ENCODE measurements around the gene CLECL1. TPM values are rescaled to one million over a fixed set of nuclear protein-coding genes. Genes with fewer than 3 reads are reported as not detected.

CLECL1 gene
- total RNA-seq, 1 experiment from 2014 or later, result not detected

DNA sequence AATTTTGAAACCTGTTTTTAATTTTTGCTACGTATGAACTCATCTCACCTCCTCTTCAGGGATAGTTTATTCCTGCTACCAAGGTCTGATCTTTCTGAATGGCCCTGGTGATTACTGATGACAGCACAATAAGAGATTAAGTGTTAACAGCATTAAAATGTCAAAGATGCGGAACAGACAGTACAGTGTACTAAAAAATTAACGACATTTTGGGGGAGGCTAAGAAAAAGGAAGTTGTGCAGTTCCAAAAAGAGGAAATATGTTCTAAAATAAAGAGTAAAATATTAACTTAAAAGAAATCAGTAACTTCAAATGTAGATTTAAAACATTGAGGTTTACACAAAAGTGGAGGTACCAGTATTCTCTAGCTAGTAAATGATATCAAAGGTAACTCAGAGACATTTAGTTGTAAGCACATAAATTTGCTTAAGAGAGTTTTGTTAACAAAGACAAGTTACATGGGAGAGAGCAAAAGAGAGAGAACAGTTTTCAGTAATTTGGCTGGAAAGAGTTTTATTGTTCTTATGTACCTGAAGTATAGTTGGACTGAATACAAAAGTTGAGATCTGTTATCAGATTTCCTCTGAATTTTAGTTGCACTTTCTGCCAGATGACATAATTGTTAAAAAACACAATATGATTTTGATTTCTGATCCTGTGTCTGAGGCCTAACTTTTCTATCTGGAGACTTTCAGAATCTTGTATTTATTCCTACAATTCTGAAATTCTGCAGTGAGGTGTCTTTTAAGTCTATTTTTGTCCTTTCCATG, 4.2 kb upstream of the CLECL1 start:
- Histone ChIP-seq H3K27me3 (ENCODE audit: insufficient read depth, low read length) (peaks cover 15% of the 10 kb centered on the region), H2AFZ (ENCODE audit: low read depth, low read length, poor library complexity, severe bottlenecking) (no peak overlapping the region), H3K9me3 (ENCODE audit: control insufficient read depth in 1 of 2, insufficient read depth in 1 of 2, low read depth in 1 of 2, low read length in 2 of 2) (no peaks in the 10 kb centered on the region), H3K9me2 (ENCODE audit: insufficient read depth) (no peaks in the 10 kb centered on the region), H3K4me3 (replicated peaks in 1 of 2; ENCODE audit: low read depth in 1 of 2, low read length in 2 of 2) (no peak overlapping the region), H3K36me3 (ENCODE audit: control insufficient read depth in 1 of 2, insufficient read depth in 2 of 2, low read length in 2 of 2) (no peaks in the 10 kb centered on the region), H4K20me1 (ENCODE audit: insufficient read depth) (no peaks in the 10 kb centered on the region), H3K9ac (ENCODE audit: low read length) (no peak overlapping the region), H3K4me2 (ENCODE audit: low read length) (no peak overlapping the region), H3K27ac (ENCODE audit: low read depth, low read length) (no peak overlapping the region), H3K79me2 (ENCODE audit: insufficient read depth, low read length) (no peaks in the 10 kb centered on the region), H3K4me1 (ENCODE audit: control insufficient read depth in 1 of 2, insufficient read depth in 2 of 2, low read length in 2 of 2) (no peaks in the 10 kb centered on the region)
- ChIA-PET RAD21 (ENCODE audit: low non-redundant PET in 1 of 2, low total read pairs in 2 of 2, uncharacterized antibody in 2 of 2, unreplicated experiment in 2 of 2) (no interaction called here), POLR2A (no interaction called here), CTCF (interaction anchor here (2.2 kb wide), 1 partner anchor 13 kb away, joined by 12 read pairs; no protein-coding TSS in a partner anchor)
- intact Hi-C loops (cut with micrococcal nuclease), result no loop called here
- BruUV-seq (replicated peaks), result no TSS peak
- DNase-seq (ENCODE audit: low read depth, low spot score), result no peak
- TF ChIP-seq EGR1 (IDR thresholded peaks at IDR 0.05; ENCODE audit: low read depth) (no peak), SRF (IDR thresholded peaks at IDR 0.05; ENCODE audit: low read depth) (no peak), TCF7L2 (IDR thresholded peaks at IDR 0.05; ENCODE audit: borderline replicate concordance, extremely low read depth, insufficient read depth, insufficient read length) (no peak), ELF1 (IDR thresholded peaks at IDR 0.05; ENCODE audit: borderline replicate concordance, low read depth) (no peak), EZH2phosphoT487 (IDR thresholded peaks at IDR 0.05; ENCODE audit: borderline replicate concordance) (no peak), SP1 (IDR thresholded peaks at IDR 0.05; ENCODE audit: low read depth) (no peak), SIN3A (IDR thresholded peaks at IDR 0.05; ENCODE audit: low read depth) (no peak), ZFX (IDR thresholded peaks at IDR 0.05) (no peak), EZH2 (IDR thresholded peaks at IDR 0.05) (no peak), RAD21 (IDR thresholded peaks at IDR 0.05; ENCODE audit: low read depth) (no peak)
- TF ChIP-seq, protein P1, sequence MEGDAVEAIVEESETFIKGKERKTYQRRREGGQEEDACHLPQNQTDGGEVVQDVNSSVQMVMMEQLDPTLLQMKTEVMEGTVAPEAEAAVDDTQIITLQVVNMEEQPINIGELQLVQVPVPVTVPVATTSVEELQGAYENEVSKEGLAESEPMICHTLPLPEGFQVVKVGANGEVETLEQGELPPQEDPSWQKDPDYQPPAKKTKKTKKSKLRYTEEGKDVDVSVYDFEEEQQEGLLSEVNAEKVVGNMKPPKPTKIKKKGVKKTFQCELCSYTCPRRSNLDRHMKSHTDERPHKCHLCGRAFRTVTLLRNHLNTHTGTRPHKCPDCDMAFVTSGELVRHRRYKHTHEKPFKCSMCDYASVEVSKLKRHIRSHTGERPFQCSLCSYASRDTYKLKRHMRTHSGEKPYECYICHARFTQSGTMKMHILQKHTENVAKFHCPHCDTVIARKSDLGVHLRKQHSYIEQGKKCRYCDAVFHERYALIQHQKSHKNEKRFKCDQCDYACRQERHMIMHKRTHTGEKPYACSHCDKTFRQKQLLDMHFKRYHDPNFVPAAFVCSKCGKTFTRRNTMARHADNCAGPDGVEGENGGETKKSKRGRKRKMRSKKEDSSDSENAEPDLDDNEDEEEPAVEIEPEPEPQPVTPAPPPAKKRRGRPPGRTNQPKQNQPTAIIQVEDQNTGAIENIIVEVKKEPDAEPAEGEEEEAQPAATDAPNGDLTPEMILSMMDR (IDR thresholded peaks at IDR 0.05 in 2 of 3, conservative IDR thresholded peaks at IDR 0.05 in 1 of 3; ENCODE audit: borderline replicate concordance in 1 of 3, insufficient read depth in 1 of 3, low read depth in 2 of 3, low read length in 2 of 3), result no peak
- TF ChIP-seq, protein P2, sequence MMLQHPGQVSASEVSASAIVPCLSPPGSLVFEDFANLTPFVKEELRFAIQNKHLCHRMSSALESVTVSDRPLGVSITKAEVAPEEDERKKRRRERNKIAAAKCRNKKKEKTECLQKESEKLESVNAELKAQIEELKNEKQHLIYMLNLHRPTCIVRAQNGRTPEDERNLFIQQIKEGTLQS (IDR thresholded peaks at IDR 0.05), result no peak
- ATAC-seq, result no peak

All from HCT116 (cell line).